ENCODE results near the gene ARSI. TPM values are rescaled to one million over a fixed set of nuclear protein-coding genes. Genes with fewer than 3 reads are reported as not detected.

The ARSI gene
- total RNA-seq, 1 experiment from 2014 or later = 0.28 TPM

- H3K9me3 ChIP-seq (replicated peaks) = no peaks in the 10 kb centered on the region
- DNase-seq = no peak
- peaks cover 32% of the 10 kb centered on the region for H3K27me3 ChIP-seq
- no peak overlapping the region for H3K4me3 ChIP-seq
- H3K4me1 ChIP-seq = 0 out of 2 replicates have a peak, but pooled peaks cover 7% of the 10 kb centered on the region
- no peaks in the 10 kb centered on the region for H3K36me3 ChIP-seq
- no peak overlapping the region for H3K27ac ChIP-seq
Observed at GRCh38 chr5:150281987-150282386, 20.7 kb downstream of the ARSI start.

GRCh38 chr5:150279330-150280020 lies 23.2 kb downstream of the ARSI start:
- Histone ChIP-seq H3K27ac (no peak overlapping the region), H3K27me3 (peaks cover 20% of the 10 kb centered on the region)

GRCh38 chr5:150278916-150279315 lies 23.8 kb downstream of the ARSI start:
- Histone ChIP-seq H3K4me3 (no peak overlapping the region), H3K27me3 (peaks cover 20% of the 10 kb centered on the region), H3K4me1 (0 out of 2 replicates have a peak, but pooled peaks cover 7% of the 10 kb centered on the region), H3K27ac (no peak overlapping the region), H3K36me3 (no peaks in the 10 kb centered on the region), H3K9me3 (replicated peaks) (no peaks in the 10 kb centered on the region)
- peak; percentile 30 to 57 for DNase-seq

More at GRCh38 chr5:150279330-150280020, 23.2 kb downstream of the ARSI start:
- Histone ChIP-seq H3K9me3 (replicated peaks) (no peaks in the 10 kb centered on the region), H3K36me3 (no peaks in the 10 kb centered on the region), H3K4me3 (no peak overlapping the region), H3K4me1 (0 out of 2 replicates have a peak, but pooled peaks cover 7% of the 10 kb centered on the region)
- no peak for DNase-seq

DNA sequence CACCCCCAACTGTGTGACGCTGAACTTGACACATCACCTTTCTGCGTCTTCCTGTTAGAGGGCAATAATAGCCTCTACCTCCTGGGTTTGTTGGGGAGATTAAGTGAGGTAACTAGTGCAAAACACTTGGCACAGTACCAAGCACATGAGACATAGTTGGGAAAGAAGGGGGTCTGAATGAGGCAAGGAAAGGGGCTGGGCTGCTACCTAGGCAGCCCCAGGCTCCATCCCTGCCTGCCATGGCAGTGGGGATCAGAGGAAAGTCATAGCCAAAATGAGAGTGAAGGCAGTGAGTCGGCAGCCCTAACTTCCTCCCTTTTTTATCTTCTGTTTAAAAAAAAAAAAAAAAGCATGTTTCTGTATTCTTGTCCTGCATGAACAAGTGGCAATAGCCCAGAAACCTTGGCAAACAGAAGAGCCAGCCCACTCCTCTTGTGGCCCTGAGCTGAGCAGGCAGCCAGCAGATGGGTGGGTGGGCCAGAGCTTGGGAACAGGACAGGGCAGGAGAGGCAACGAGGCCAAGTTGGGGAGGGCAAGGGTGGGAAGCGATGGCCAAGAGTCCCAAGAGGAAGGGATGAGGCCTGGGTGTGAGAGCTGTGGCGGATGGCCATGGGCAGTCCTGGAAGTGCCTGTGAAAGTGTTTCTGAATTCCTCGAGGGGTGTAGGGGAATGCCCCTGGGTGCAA lies 24.5 kb downstream of the ARSI start:
- no peak overlapping the region for H3K27ac ChIP-seq

GRCh38 chr5:150277043-150277442 lies 25.7 kb downstream of the ARSI start:
- Histone ChIP-seq H3K27me3 (peaks cover 14% of the 10 kb centered on the region), H3K36me3 (no peaks in the 10 kb centered on the region), H3K4me1 (0 out of 2 replicates have a peak, but pooled peaks cover 7% of the 10 kb centered on the region), H3K9me3 (replicated peaks) (no peaks in the 10 kb centered on the region), H3K27ac (no peak overlapping the region), H3K4me3 (no peak overlapping the region)
- no peak for DNase-seq

More for the DNA sequence above, 24.5 kb downstream of the ARSI start:
- Histone ChIP-seq H3K36me3 (no peaks in the 10 kb centered on the region), H3K9me3 (replicated peaks) (no peaks in the 10 kb centered on the region), H3K4me1 (0 out of 2 replicates have a peak, but pooled peaks cover 7% of the 10 kb centered on the region), H3K27me3 (peaks cover 20% of the 10 kb centered on the region), H3K4me3 (no peak overlapping the region)
- DNase-seq = no peak

- no peaks in the 10 kb centered on the region for H3K9me3 ChIP-seq (replicated peaks)
- H3K27ac ChIP-seq = no peak overlapping the region
- no peaks in the 10 kb centered on the region for H3K36me3 ChIP-seq
- no peak overlapping the region for H3K4me3 ChIP-seq
- H3K27me3 ChIP-seq = peaks cover 21% of the 10 kb centered on the region
- no peak for DNase-seq
- 0 out of 2 replicates have a peak, but pooled peaks cover 7% of the 10 kb centered on the region for H3K4me1 ChIP-seq
Observed at GRCh38 chr5:150274811-150275210, 27.9 kb downstream of the ARSI start.

DNA sequence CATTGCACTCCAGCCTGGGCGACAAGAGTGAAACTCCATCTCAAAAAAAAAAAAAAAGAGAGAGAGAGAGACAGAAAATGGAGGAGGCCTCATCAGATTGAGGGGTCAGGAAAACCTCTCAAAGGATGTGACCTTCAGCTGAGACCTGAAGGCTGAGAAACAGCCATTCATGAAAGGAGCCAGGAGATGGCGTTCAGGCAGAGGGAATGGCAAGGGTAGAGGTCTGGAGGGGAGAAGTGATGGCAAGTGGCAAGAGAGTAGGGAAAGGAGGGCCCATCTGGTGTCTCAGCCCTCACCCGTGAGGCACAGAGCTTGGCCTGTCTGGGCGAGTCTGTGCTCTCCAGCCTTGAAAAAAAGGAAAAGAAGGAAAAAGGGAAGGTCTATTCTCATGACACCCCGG lies 30.2 kb downstream of the ARSI start:
- peak; percentile 62 to 80 for DNase-seq
- H3K27ac ChIP-seq = no peak overlapping the region
- H3K27me3 ChIP-seq = peaks cover 29% of the 10 kb centered on the region
- H3K4me1 ChIP-seq = no peaks in the 10 kb centered on the region
- no peak overlapping the region for H3K4me3 ChIP-seq
- H3K36me3 ChIP-seq = no peaks in the 10 kb centered on the region
- H3K9me3 ChIP-seq (replicated peaks) = no peaks in the 10 kb centered on the region

- no peak overlapping the region for H3K4me3 ChIP-seq
- no peak for DNase-seq
- H3K9me3 ChIP-seq (replicated peaks) = no peaks in the 10 kb centered on the region
- no peaks in the 10 kb centered on the region for H3K36me3 ChIP-seq
- no peak overlapping the region for H3K27ac ChIP-seq
- H3K27me3 ChIP-seq = peaks cover 29% of the 10 kb centered on the region
- H3K4me1 ChIP-seq = no peaks in the 10 kb centered on the region
Observed at GRCh38 chr5:150271923-150272322, 30.8 kb downstream of the ARSI start.

DNA sequence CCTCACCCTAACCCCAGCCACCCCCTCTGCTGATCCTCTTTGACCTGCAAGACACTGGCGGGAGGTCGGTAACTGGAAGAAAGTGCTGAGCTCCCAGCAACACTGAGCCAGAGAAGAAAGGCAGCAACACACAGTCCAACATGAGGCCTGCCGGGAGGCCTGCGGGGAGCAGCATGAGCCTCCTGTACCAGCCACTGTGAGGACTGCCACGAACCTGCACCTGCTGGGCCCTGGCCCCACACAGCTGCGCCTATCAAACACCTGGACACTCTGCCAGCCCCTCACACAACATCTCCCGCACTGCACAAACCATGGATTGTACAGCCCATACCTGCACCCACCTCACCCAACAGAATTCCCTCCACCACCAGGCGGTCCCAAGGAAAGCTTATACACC lies 31.4 kb downstream of the ARSI start:
- H3K27ac ChIP-seq = no peak overlapping the region

GRCh38 chr5:150270541-150271295 lies 32.0 kb downstream of the ARSI start:
- H3K4me3 ChIP-seq = no peak overlapping the region
- no peak for DNase-seq
- no peaks in the 10 kb centered on the region for H3K4me1 ChIP-seq
- peaks cover 29% of the 10 kb centered on the region for H3K27me3 ChIP-seq
- H3K9me3 ChIP-seq (replicated peaks) = no peaks in the 10 kb centered on the region
- H3K27ac ChIP-seq = no peak overlapping the region
- H3K36me3 ChIP-seq = no peaks in the 10 kb centered on the region

More for the DNA sequence above, 31.4 kb downstream of the ARSI start:
- Histone ChIP-seq H3K36me3 (no peaks in the 10 kb centered on the region), H3K4me1 (no peaks in the 10 kb centered on the region), H3K9me3 (replicated peaks) (no peaks in the 10 kb centered on the region), H3K27me3 (peaks cover 29% of the 10 kb centered on the region), H3K4me3 (no peak overlapping the region)
- no peak for DNase-seq

DNA sequence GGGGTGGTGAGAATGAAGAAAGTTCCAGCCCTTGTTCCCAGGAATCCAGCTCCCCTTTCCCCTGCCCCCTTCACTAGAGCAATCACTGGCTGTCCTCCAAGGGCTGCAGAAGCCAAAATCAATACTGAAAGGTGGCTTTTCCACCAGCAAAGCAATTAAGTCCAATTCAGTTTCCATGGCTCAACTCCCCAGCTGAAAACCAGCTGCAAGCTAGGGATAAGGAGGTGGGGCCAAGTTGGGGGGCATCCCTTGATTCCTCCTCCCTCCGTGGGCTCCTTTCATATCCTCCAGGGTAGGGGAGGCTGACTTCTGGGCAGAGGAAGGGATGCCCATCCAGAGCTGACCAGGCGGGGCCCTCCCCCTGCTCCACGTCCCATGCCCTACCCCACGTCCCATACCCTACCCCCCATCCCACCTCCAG lies 35.8 kb downstream of the ARSI start:
- Histone ChIP-seq H3K36me3 (no peaks in the 10 kb centered on the region), H3K27me3 (peaks cover 23% of the 10 kb centered on the region)

DNA sequence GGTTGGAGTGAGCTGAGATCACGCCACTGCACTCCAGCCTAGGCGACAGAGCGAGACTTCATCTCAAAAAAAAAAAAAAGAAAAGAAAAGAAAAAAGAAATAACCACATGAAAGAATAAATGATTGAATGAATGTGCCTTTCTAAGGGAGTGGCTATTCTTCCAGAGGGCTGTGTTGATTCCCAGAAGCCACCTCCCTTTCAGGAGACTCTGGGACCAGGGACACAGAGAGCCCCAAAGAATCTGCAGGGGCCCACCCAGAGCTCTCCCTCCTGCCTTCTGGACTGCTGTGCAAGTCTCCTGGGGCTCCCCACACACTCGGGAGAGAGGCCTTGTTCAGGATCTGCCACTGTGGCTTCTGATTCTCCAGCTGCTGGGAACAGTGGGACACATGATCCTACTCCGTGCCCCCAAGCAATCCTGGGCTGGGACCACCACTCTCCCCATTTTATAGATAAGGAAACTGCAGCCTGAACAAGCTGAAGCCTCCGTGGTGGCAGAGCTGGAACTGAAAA lies 36.8 kb downstream of the ARSI start:
- no peak overlapping the region for H3K4me3 ChIP-seq
- H3K27ac ChIP-seq = no peak overlapping the region
- no peaks in the 10 kb centered on the region for H3K9me3 ChIP-seq (replicated peaks)
- no peak for DNase-seq
- H3K27me3 ChIP-seq = peaks cover 23% of the 10 kb centered on the region
- peaks cover 10% of the 10 kb centered on the region for H3K4me1 ChIP-seq
- no peaks in the 10 kb centered on the region for H3K36me3 ChIP-seq

More for the DNA sequence above, 35.8 kb downstream of the ARSI start:
- Histone ChIP-seq H3K9me3 (replicated peaks) (no peaks in the 10 kb centered on the region), H3K4me3 (no peak overlapping the region), H3K4me1 (peaks cover 10% of the 10 kb centered on the region), H3K27ac (no peak overlapping the region)
- no peak for DNase-seq

GRCh38 chr5:150264667-150265603 lies 37.8 kb downstream of the ARSI start:
- peaks cover 10% of the 10 kb centered on the region for H3K4me1 ChIP-seq
- no peaks in the 10 kb centered on the region for H3K36me3 ChIP-seq
- no peaks in the 10 kb centered on the region for H3K9me3 ChIP-seq (replicated peaks)
- no peak overlapping the region for H3K4me3 ChIP-seq
- H3K27ac ChIP-seq = no peak overlapping the region
- DNase-seq = no peak
- peaks cover 15% of the 10 kb centered on the region for H3K27me3 ChIP-seq
